Naive thymus-derived CD8-positive, alpha-beta T cell (primary cell): ENCODE results near the gene CCSER1. TPM values are rescaled to one million over a fixed set of nuclear protein-coding genes. Genes with fewer than 3 reads are reported as not detected.

Experiments
- ATAC-seq, 2 donors: fragments of 150-1000 bp; cut with Tn5 transposase in 1 of 2; sonication (Bioruptor Pico), chemical (Tn5 transposase) in 1 of 2; 1 replicate in 1 of 2; 2 replicates in 1 of 2; pipeline ENCODE4 v1.10.0; 2021; ENCODE audit warnings: mild to moderate bottlenecking in 2 of 2, moderate library complexity in 2 of 2
- POLR2A ChIA-PET: fragments of 350-600 bp; sonication (Branson Sonifier 250); formaldehyde crosslinking; loops from one replicate; lab custom pipeline; 2021; ENCODE audit warnings: antibody characterized with exemption; lab: Charles Lee
- DNase-seq, 10 donors: peaks; one replicate each; pipeline versions ENCODE4 v3.0.0 to v3.0.0-alpha.2; 2020 to 2022
- H3K27ac Mint-ChIP-seq, 10 donors: one replicate each; pipeline ENCODE4 v1.8.0; 2020 to 2022; ENCODE audit warnings: mild to moderate bottlenecking in 10 of 10, mixed read lengths in 10 of 10, moderate library complexity in 4 of 10, inconsistent platforms in 1 of 10
- H3K27me3 Mint-ChIP-seq, 5 donors: one replicate each; pipeline ENCODE4 v1.8.0; 2021 to 2022; ENCODE audit warnings: mixed read lengths in 5 of 5
- H3K36me3 Mint-ChIP-seq, 3 donors: one replicate each; pipeline ENCODE4 v1.8.0; 2020 to 2022; ENCODE audit warnings: mixed read lengths in 3 of 3, mild to moderate bottlenecking in 2 of 3, inconsistent platforms in 1 of 3
- H3K4me1 Mint-ChIP-seq, 4 donors: one replicate each; pipeline ENCODE4 v1.8.0; 2021 to 2022; ENCODE audit warnings: mixed read lengths in 4 of 4
- H3K4me3 Mint-ChIP-seq, 10 donors: one replicate each; pipeline ENCODE4 v1.8.0; 2020 to 2022; ENCODE audit warnings: mild to moderate bottlenecking in 10 of 10, mixed read lengths in 10 of 10, moderate library complexity in 6 of 10, inconsistent platforms in 1 of 10
- H3K9me3 Mint-ChIP-seq, 9 donors: one replicate each; pipeline ENCODE4 v1.8.0; 2020 to 2022; ENCODE audit warnings: mixed read lengths in 9 of 9, mild to moderate bottlenecking in 3 of 9, inconsistent platforms in 1 of 9, moderate library complexity in 1 of 9
- polyA plus RNA-seq, 3 donors: library from polyadenylated mRNA; unstranded; fragments of 300-500 nt; fragmentation: Illumina TruSeq; gene quantifications; one replicate each; pipeline ENCODE4 v1.2.3, GENCODE V29; 2021
- total RNA-seq, 8 experiments: library from RNA in 2 of 8; stranded (reverse) in 2 of 8; gene quantifications; one replicate each; pipeline ENCODE4 v1.2.3 and lab custom pipeline; 2021 to 2026

The CCSER1 gene
- total and polyA plus RNA-seq, 5 experiments from 2014 or later: 0.19 to 0.47 TPM; not detected in 3

DNA sequence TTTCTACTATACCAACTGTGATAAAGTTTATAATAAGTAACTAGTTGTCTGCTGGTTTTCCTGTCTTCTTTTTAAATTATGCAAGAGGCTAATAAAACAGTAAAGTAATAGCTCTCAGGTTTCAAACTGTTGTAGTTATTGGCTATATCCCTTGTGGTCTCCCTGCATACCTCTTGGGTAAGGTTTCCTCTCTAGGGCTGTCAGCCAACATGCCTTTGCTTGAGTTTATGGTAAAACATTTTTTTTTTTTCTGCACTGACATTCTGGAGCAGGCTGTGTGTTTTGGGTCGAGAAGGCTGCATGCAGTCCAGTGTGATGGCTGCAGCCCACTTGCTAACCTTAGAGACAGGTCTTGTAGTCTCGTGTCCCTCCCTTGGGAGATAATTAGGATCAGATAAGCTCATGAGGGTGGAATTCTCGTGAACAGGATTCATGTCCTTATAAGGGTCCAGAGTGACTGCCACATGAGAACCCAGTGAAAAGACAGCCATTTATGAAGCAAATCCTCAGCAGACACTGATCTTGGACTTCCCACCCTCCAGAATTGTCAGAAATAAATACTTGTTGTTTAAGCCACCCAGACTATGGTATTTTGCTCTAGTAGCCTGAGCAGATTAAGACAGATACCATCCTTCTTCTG is 831.2 kb downstream of the CCSER1 start:
- no peak for ATAC-seq
- Mint-ChIP-seq H3K27ac (no peak overlapping the region), H3K9me3 (peaks cover 0 to 11% (median 2%) of the 10 kb centered on the region in 9 donors), H3K36me3 (no peaks in the 10 kb centered on the region), H3K27me3 (no peaks in the 10 kb centered on the region), H3K4me1 (no peaks in the 10 kb centered on the region), H3K4me3 (no peak overlapping the region)
- DNase-seq: no peak
- POLR2A ChIA-PET: no interaction called here

DNA sequence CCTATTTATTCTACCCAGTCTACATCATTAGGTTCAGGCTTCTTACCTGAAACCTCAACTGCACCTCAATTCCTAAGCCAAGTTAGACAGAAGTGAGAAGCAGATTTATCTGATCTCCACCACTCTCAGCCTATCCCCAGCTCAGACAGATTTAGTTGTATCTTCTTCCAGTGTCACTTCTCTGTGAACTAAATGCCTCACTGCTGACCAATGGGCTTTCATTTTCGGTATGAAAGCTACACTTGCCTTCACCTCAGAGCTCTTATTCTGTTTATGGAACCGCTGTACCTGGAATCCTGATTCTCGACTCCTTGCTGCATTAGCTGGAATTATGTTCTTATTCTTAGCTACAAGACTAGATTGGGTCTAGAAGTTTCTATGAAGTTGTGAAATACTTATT is 833.2 kb downstream of the CCSER1 start:
- no peak overlapping the region for H3K27ac Mint-ChIP-seq
- no peak overlapping the region for H3K4me3 Mint-ChIP-seq
- POLR2A ChIA-PET: no interaction called here
- ATAC-seq: no peak
- no peaks in the 10 kb centered on the region for H3K4me1 Mint-ChIP-seq
- H3K9me3 Mint-ChIP-seq: peaks cover 0 to 15% (median 2%) of the 10 kb centered on the region in 9 donors
- H3K27me3 Mint-ChIP-seq: no peaks in the 10 kb centered on the region
- no peak for DNase-seq
- no peaks in the 10 kb centered on the region for H3K36me3 Mint-ChIP-seq

DNA sequence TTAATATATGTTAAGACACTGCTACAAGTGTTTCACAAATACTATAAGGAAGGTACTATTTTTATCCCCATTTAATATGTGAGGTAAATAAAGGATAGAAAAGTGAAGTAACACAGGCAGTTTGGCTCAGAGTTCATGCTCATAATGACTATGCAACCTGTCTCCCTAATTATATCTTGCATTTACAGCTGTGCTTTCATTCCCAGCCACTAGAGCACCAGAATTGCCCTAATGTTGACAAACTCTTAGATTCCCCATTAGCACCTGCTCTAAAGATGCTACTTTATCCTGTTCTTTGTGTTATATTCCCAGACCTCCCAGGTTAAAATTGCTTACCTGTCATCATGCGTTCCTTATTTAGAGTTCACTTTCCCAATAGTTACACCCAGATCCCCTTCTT is 833.6 kb downstream of the CCSER1 start:
- Mint-ChIP-seq H3K27me3 (no peaks in the 10 kb centered on the region), H3K4me1 (no peaks in the 10 kb centered on the region), H3K36me3 (no peaks in the 10 kb centered on the region), H3K4me3 (no peak overlapping the region), H3K9me3 (peaks cover 0 to 19% (median 2%) of the 10 kb centered on the region in 9 donors), H3K27ac (no peak overlapping the region)
- ATAC-seq (no peak), DNase-seq (no peak)
- POLR2A ChIA-PET: no interaction called here

DNA sequence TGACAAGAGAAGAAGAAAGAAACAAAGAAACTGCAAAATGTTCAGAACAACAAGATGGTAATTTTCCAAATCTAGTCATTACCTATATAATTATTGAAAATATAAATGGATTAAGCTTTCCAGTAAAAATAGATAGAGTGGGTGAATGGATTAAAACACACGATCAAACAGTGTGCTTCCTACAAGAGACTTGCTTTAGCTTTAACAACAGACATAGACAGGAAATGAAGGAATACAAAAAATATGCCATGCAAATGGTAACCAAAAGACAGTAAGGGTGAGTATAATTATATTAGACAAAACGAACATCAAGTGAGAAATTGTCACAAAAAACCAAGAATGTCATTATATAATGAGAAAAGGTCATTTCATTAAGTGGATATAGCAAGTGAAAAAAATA is 842.8 kb downstream of the CCSER1 start:
- Mint-ChIP-seq H3K4me3 (no peak overlapping the region), H3K4me1 (no peaks in the 10 kb centered on the region), H3K27me3 (no peaks in the 10 kb centered on the region), H3K9me3 (peaks cover 0 to 34% (median 7%) of the 10 kb centered on the region in 9 donors), H3K36me3 (no peaks in the 10 kb centered on the region), H3K27ac (no peak overlapping the region)
- POLR2A ChIA-PET: no interaction called here
- no peak for ATAC-seq
- DNase-seq: no peak

DNA sequence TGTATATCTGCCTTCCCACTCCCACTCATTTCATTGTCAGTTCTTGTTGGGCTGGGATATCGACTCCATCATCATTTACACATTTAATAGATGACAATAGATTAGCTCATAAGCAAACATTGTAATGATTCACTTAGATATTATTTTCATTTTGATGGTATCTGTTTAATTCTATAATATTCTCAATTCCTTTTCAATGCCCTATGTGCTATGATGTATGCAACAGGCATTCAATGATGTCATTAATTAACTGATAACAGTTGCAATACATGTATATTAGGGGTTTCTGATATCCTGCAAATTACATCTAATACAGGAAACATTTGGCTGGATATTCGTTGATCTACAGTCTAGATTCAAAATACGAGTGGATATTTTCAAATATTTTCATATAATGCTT is 850.5 kb downstream of the CCSER1 start:
- Mint-ChIP-seq H3K27ac (no peak overlapping the region), H3K9me3 (peaks cover 0 to 13% (median 3%) of the 10 kb centered on the region in 9 donors), H3K4me1 (no peaks in the 10 kb centered on the region), H3K36me3 (no peaks in the 10 kb centered on the region), H3K4me3 (no peak overlapping the region), H3K27me3 (no peaks in the 10 kb centered on the region)
- POLR2A ChIA-PET: no interaction called here
- DNase-seq: no peak
- ATAC-seq: no peak

DNA sequence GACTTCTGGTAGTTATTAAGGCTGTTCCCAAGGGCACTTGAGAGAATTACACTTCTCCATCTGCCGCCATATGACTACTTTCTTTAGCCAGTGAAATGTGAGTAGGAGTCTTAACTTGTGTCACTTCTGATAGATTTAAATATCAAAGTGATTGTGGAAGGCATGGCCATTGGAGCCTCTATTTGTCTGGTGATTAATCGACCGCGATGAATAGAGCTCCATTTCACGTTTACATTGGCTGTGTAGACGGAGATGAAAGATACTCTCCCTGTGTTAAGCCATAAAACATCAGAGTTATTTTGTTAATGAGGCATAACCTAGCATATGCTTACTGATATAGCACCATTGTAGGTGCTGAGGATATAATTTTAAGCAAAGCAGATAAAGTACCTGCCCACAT is 852.4 kb downstream of the CCSER1 start:
- H3K4me3 Mint-ChIP-seq: no peak overlapping the region
- H3K27me3 Mint-ChIP-seq: no peaks in the 10 kb centered on the region
- no peaks in the 10 kb centered on the region for H3K36me3 Mint-ChIP-seq
- ATAC-seq (no peak), DNase-seq (no peak)
- POLR2A ChIA-PET: no interaction called here
- H3K9me3 Mint-ChIP-seq: peaks cover 0 to 13% (median 2%) of the 10 kb centered on the region in 9 donors
- H3K4me1 Mint-ChIP-seq: no peaks in the 10 kb centered on the region
- H3K27ac Mint-ChIP-seq: no peak overlapping the region

DNA sequence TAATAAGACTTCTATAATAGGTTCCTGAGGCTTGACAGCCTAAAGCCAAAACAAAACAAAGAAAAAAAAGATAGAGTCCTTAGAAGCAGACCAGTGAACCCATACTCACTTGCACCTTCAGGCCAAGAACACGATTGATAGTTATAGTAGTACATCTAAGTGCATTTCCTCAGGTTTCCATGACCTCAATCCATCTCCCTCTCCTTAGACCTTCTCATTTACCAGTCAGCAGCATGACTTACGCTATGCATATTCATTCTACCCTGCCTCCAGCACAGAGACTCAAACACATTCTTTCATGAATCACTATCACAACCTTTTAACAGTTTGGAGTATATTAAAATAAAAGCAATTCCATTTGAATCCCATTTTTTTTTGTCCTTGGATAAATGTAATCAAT is 855.6 kb downstream of the CCSER1 start:
- no peaks in the 10 kb centered on the region for H3K4me1 Mint-ChIP-seq
- H3K27ac Mint-ChIP-seq: no peak overlapping the region
- H3K36me3 Mint-ChIP-seq: no peaks in the 10 kb centered on the region
- DNase-seq: no peak
- peaks cover 0 to 23% (median 3%) of the 10 kb centered on the region in 9 donors for H3K9me3 Mint-ChIP-seq
- H3K27me3 Mint-ChIP-seq: no peaks in the 10 kb centered on the region
- POLR2A ChIA-PET: no interaction called here
- ATAC-seq: no peak
- no peak overlapping the region for H3K4me3 Mint-ChIP-seq

DNA sequence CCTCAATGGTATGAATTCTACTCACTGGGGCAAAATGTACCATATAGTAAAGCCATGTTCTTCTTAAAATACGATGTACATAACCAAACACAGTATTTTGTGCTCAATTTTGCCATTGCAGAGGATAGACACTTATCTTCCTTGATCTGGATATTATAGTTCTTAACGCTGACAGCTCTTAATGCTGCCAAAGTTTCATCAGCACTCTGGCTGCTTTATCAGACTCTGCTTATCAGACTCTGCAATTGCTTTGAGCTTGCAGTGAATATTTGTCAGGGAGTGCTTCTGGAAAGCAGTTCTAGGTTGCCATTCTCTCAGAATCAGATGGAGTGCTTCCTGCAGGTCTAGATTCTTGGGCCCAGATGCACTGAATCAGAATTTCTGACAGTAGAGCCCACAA is 863.1 kb downstream of the CCSER1 start:
- no peak for DNase-seq
- H3K36me3 Mint-ChIP-seq: no peaks in the 10 kb centered on the region
- POLR2A ChIA-PET: no interaction called here
- peaks cover 0 to 24% (median 4%) of the 10 kb centered on the region in 9 donors for H3K9me3 Mint-ChIP-seq
- no peaks in the 10 kb centered on the region for H3K4me1 Mint-ChIP-seq
- no peak overlapping the region for H3K27ac Mint-ChIP-seq
- no peak overlapping the region for H3K4me3 Mint-ChIP-seq
- no peak for ATAC-seq
- H3K27me3 Mint-ChIP-seq: no peaks in the 10 kb centered on the region

DNA sequence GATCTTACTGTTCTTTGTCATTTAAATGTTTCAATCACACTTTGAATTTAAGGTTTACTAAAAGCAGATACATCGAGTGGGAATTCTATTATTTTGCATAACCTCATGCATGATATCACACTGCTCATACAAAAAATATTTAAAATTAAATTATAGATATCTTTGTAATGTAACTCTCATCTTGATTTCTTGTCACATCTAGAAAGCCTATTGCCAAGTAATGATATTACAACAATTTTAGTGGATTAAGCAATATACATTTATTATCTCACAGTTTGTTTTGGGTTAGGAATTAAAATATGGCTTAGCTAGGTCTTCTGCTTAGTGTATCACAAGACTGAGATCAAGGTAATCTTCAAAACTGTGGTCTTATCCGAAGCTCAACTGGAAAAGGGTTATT is 865.0 kb downstream of the CCSER1 start:
- H3K4me3 Mint-ChIP-seq: no peak overlapping the region
- no peaks in the 10 kb centered on the region for H3K36me3 Mint-ChIP-seq
- H3K9me3 Mint-ChIP-seq: peaks cover 0 to 24% (median 4%) of the 10 kb centered on the region in 9 donors
- DNase-seq: no peak
- ATAC-seq: no peak
- no peaks in the 10 kb centered on the region for H3K27me3 Mint-ChIP-seq
- POLR2A ChIA-PET: no interaction called here
- no peaks in the 10 kb centered on the region for H3K4me1 Mint-ChIP-seq
- H3K27ac Mint-ChIP-seq: no peak overlapping the region

DNA sequence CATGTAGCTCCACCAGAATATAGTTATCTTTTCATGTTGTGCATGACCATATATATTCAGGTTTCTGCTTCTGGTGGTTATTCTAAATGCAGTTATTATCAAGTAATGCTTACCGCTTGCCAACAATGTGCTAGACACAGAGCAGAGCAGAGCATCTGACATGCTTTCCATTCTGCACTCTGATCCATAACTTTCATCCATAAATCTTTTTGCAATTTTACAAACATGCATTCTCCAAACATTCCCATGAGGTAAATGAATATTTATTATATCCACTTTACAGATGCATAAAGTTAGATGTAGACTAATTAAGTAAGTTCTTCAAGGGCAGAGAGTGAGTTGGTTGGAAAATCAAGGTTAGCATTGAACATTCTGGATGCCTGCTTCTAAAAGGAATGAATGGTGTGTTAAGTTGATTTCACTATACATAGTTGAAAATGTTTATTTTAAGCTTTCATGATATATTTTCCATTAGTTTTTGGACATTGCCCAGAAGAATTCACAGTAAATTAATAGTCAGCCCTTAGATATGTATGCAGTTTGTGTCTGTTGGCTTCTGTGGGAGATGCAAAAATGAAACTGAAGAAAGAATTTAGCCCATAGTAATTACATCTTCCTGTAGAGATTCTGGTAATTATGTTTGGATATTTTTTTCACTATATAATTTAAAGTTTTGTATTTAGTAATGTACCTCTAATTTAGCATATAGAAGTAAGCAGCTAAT is 867.8 kb downstream of the CCSER1 start:
- Mint-ChIP-seq H3K36me3 (no peaks in the 10 kb centered on the region), H3K27me3 (no peaks in the 10 kb centered on the region), H3K27ac (no peak overlapping the region), H3K4me1 (no peaks in the 10 kb centered on the region), H3K4me3 (no peak overlapping the region), H3K9me3 (peaks cover 0 to 12% (median under 1%) of the 10 kb centered on the region in 9 donors)
- ATAC-seq (no peak), DNase-seq (no peak)
- POLR2A ChIA-PET: no interaction called here

DNA sequence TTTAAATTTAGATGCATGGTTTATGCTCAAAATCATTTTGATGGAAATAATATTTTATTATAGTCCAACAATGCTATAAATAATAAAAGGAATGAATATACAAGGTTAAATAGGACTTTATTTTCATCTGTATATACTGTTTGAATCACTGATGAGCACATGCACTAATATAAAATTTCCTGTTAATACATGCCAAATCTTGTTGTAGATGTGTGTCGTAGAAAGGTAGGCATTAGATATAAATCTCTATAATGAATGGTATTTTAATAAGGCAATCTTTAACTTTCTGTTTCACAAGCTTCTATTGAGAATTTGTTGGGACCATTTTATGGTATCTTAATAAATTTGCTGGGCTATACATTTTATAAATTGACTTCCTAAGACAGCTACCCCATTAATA is 868.8 kb downstream of the CCSER1 start:
- no peak overlapping the region for H3K4me3 Mint-ChIP-seq
- no peak for ATAC-seq
- no peaks in the 10 kb centered on the region for H3K36me3 Mint-ChIP-seq
- no peak for DNase-seq
- H3K4me1 Mint-ChIP-seq: no peaks in the 10 kb centered on the region
- H3K9me3 Mint-ChIP-seq: peaks cover 0 to 12% (median 0%) of the 10 kb centered on the region in 9 donors
- H3K27ac Mint-ChIP-seq: no peak overlapping the region
- POLR2A ChIA-PET: no interaction called here
- H3K27me3 Mint-ChIP-seq: no peaks in the 10 kb centered on the region

DNA sequence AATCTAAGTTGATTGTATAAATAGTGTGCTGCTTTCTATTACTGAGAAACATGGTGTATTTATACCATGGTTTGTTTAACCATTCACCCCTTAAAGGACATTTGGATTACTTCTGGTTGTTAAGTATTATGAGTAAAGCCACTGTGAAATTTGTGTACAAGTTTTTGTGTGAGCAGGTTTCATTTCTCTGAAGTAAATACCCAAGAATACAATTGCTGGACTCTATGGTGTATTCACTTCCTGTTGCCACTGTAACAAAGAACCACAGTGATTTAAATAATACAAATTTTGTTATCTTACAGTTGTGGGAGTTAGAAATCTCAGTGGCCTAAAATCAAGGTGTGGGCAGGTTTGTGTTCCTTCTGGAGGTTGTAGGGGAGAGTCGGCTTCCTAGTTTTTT is 869.6 kb downstream of the CCSER1 start:
- POLR2A ChIA-PET: no interaction called here
- Mint-ChIP-seq H3K27ac (no peak overlapping the region), H3K27me3 (no peaks in the 10 kb centered on the region), H3K4me3 (no peak overlapping the region), H3K4me1 (no peaks in the 10 kb centered on the region), H3K9me3 (peaks cover 0 to 12% (median 1%) of the 10 kb centered on the region in 9 donors), H3K36me3 (no peaks in the 10 kb centered on the region)
- ATAC-seq: no peak
- no peak for DNase-seq

DNA sequence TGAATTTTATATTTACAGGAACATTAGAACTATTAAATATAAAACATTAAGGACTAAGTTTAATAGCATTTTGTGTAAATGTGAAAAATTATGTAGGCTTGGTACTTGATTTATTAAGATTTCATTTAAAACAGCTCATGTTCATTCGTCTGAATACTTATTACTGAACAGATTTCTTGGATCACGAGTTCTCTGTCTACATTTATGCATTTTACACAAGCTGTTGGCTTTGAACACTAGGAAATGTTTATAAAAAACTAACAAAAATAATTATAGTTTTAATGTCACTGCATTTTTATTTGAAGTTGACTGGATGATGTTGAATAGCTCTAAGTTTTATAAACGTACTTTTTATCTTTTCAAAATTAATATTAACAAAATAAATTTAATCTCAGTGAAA is 888.7 kb downstream of the CCSER1 start:
- ATAC-seq (no peak), DNase-seq (no peak)
- Mint-ChIP-seq H3K4me1 (no peaks in the 10 kb centered on the region), H3K4me3 (no peak overlapping the region), H3K36me3 (no peaks in the 10 kb centered on the region), H3K27ac (no peak overlapping the region), H3K27me3 (no peaks in the 10 kb centered on the region), H3K9me3 (peaks cover 0 to 6% (median 0%) of the 10 kb centered on the region in 9 donors)
- POLR2A ChIA-PET: no interaction called here

DNA sequence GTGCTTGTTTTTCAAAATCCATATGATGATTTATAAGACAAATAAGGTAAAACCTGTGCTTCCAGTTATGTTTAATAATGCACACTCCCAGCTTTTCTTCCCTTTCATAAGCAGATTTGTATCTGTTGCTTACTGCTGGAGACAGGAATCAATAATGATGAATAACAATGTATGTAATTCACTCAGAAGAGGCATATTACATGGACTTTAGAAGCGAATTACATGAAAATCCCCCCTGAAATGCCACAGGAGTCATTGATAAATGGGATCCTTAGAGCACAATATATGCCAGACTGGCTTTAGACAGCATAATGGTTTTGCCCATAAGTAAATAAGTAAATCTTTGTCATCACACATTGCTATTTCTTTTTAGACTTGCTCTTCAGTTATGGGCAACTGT is 892.3 kb downstream of the CCSER1 start:
- no peaks in the 10 kb centered on the region for H3K4me1 Mint-ChIP-seq

More for the DNA sequence above, 892.3 kb downstream of the CCSER1 start:
- Mint-ChIP-seq H3K4me3 (no peak overlapping the region), H3K36me3 (no peaks in the 10 kb centered on the region), H3K27ac (no peak overlapping the region), H3K9me3 (peaks cover 0 to 2% (median 0%) of the 10 kb centered on the region in 9 donors), H3K27me3 (no peaks in the 10 kb centered on the region)
- ATAC-seq (no peak), DNase-seq (no peak)
- POLR2A ChIA-PET: no interaction called here
